Neural cell (in vitro differentiated cells): ENCODE data around the gene OTUB1. TPM values are rescaled to one million over a fixed set of nuclear protein-coding genes. Genes with fewer than 3 reads are reported as not detected.

Experiments
- H2AFZ ChIP-seq: fragments of 200-600, 300-800 bp; sonication (generic), shearing (Covaris generic); 2 replicates; pipeline ENCODE4 v1.6.0; 2014; ENCODE audit warnings: low read depth, mild to moderate bottlenecking, antibody characterized with exemption, low read length, moderate library complexity
- H3F3A ChIP-seq: fragments of 200-600 bp; shearing (Covaris generic); 2 replicates; pipeline ENCODE4 v1.6.1; 2016; ENCODE audit warnings: mild to moderate bottlenecking, moderate library complexity, mixed read lengths, antibody characterized with exemption, low read length; ENCODE audit not compliant: insufficient read depth, poor library complexity, severe bottlenecking
- H3K27ac ChIP-seq: fragments of 200-600, 300-800 bp; sonication (generic), shearing (Covaris generic); 2 replicates; pipeline ENCODE4 v1.5.1; 2014; ENCODE audit warnings: mild to moderate bottlenecking, low read length, moderate library complexity
- H3K27me3 ChIP-seq: fragments of 300-800, 200-600 bp; sonication (generic), shearing (Covaris generic); 2 replicates; pipeline ENCODE4 v1.6.0; 2014; ENCODE audit warnings: mild to moderate bottlenecking, low read depth, low read length, moderate library complexity; ENCODE audit not compliant: insufficient read depth
- H3K36me3 ChIP-seq: fragments of 300-800, 200-600 bp; sonication (generic), shearing (Covaris generic); 2 replicates; pipeline ENCODE4 v1.5.1; 2014; ENCODE audit warnings: mild to moderate bottlenecking, antibody characterized with exemption, low read length, moderate library complexity; ENCODE audit not compliant: insufficient read depth
- H3K4me2 ChIP-seq: fragments of 300-800, 200-600 bp; sonication (generic), shearing (Covaris generic); 2 replicates; pipeline ENCODE4 v1.6.0; 2014; ENCODE audit warnings: mild to moderate bottlenecking, low read length
- H3K4me3 ChIP-seq: fragments of 300-800, 200-600 bp; sonication (generic), shearing (Covaris generic); 2 replicates; pipeline ENCODE4 v1.5.1; 2014; ENCODE audit warnings: mild to moderate bottlenecking, low read length, moderate library complexity
- H3K79me2 ChIP-seq: fragments of 200-600 bp; shearing (Covaris generic); replicated peaks from 2 replicates; pipeline ENCODE4 v1.6.0; 2014; ENCODE audit warnings: mild to moderate bottlenecking, low read length, moderate library complexity; ENCODE audit not compliant: insufficient read depth
- H3K9ac ChIP-seq: fragments of 300-800, 200-600 bp; sonication (generic), shearing (Covaris generic); 2 replicates; pipeline ENCODE4 v1.6.1; 2016; ENCODE audit warnings: mild to moderate bottlenecking, low read length, mixed read lengths
- H3K9me2 ChIP-seq: fragments of 200-600 bp; shearing (Covaris generic); 2 replicates; pipeline ENCODE4 v1.6.1; 2016; ENCODE audit warnings: mild to moderate bottlenecking, low read length, mixed read lengths; ENCODE audit not compliant: insufficient read depth
- H3K9me3 ChIP-seq: fragments of 200-600, 300-800 bp; sonication (generic), shearing (Covaris generic); 2 replicates; pipeline ENCODE4 v1.6.1; 2016; ENCODE audit warnings: mild to moderate bottlenecking, mixed run types, low read length, moderate library complexity, mixed read lengths
- H4K20me1 ChIP-seq: fragments of 200-600 bp; shearing (Covaris generic); 2 replicates; pipeline ENCODE4 v1.6.1; 2016; ENCODE audit warnings: mild to moderate bottlenecking, mixed run types; ENCODE audit not compliant: insufficient read depth
- EP300 ChIP-seq: fragments of 450-650 bp; conservative IDR thresholded peaks from 2 replicates; pipeline ENCODE4 v1.6.1; 2014; ENCODE audit warnings: antibody characterized with exemption, mild to moderate bottlenecking, moderate library complexity; ENCODE audit not compliant: poor library complexity, severe bottlenecking
- EZH2 ChIP-seq: fragments of 200-600, 300-800 bp; shearing (Covaris generic), sonication (generic); IDR thresholded peaks from 2 replicates; pipeline ENCODE4 v1.6.1; 2014; ENCODE audit warnings: antibody characterized with exemption, low read length, borderline replicate concordance, mild to moderate bottlenecking; ENCODE audit not compliant: insufficient read depth, poor library complexity, severe bottlenecking
- MXI1 ChIP-seq: fragments of 450-650 bp; conservative IDR thresholded peaks from 2 replicates; pipeline ENCODE4 v1.6.1; 2014; ENCODE audit warnings: antibody characterized with exemption, mild to moderate bottlenecking; ENCODE audit not compliant: poor library complexity, severe bottlenecking
- POLR2AphosphoS5 ChIP-seq: IDR thresholded peaks from 2 replicates; pipeline ENCODE4 v1.6.1; 2012
- RAD21 ChIP-seq: fragments of 450-650 bp; conservative IDR thresholded peaks from 2 replicates; pipeline ENCODE4 v1.6.1; 2014; ENCODE audit warnings: antibody characterized with exemption, mild to moderate bottlenecking, moderate library complexity
- SMC3 ChIP-seq: fragments of 450-650 bp; conservative IDR thresholded peaks from 2 replicates; pipeline ENCODE4 v1.6.1; 2014; ENCODE audit warnings: antibody characterized with exemption, mild to moderate bottlenecking, moderate library complexity; ENCODE audit not compliant: poor library complexity
- TAF1 ChIP-seq: IDR thresholded peaks from 2 replicates; pipeline ENCODE4 v1.6.1; 2012; ENCODE audit warnings: low read depth
- polyA plus RNA-seq: library from polyadenylated mRNA; depleted of rRNA; stranded (reverse); fragments of >200 nt; gene quantifications from 2 replicates; pipeline ENCODE4 v1.2.3, GENCODE V29; 2014
- TF ChIP-seq, protein P1 (sequence below): fragments of 450-650 bp; IDR thresholded peaks from 2 replicates; pipeline ENCODE4 v1.5.1; 2014; ENCODE audit warnings: antibody characterized with exemption, mild to moderate bottlenecking, moderate library complexity; ENCODE audit not compliant: poor library complexity, severe bottlenecking
- TF ChIP-seq, protein P2 (sequence below): IDR thresholded peaks from 2 replicates; pipeline ENCODE4 v1.6.1; 2012; ENCODE audit warnings: borderline replicate concordance

OTUB1 gene
- polyA plus RNA-seq, 1 donor from 2014 or later: 103 TPM

DNA sequence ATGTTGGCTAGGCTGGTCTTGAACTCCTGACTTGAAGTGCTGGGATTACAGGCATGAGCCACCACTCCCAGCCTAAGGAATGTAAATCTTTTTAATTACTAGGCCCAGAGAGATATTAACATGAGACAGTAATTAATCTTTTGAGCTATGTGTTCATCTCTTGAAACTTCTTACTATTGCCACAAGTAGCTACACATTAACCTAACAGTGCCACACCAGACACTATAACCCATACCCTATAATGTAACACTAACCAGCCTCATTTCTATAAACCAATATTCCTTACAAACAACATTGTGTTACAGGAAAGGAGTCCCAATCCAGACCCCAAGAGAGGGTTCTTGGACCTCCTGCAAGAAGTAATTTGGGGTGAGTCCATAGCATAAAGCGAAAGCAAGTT lies 19.8 kb upstream of the OTUB1 start:
- Histone ChIP-seq H3K36me3 (no peaks in the 10 kb centered on the region), H3K4me2 (no peak overlapping the region), H3K4me3 (no peak overlapping the region), H3K79me2 (no peaks in the 10 kb centered on the region), H3K27ac (no peak overlapping the region), H3K9ac (no peak overlapping the region), H3K9me3 (no peaks in the 10 kb centered on the region), H3F3A (no peaks in the 10 kb centered on the region), H2AFZ (no peak overlapping the region), H4K20me1 (no peaks in the 10 kb centered on the region), H3K27me3 (no peaks in the 10 kb centered on the region), H3K9me2 (no peaks in the 10 kb centered on the region)
- TF ChIP-seq TAF1 (no peak), POLR2AphosphoS5 (no peak), EZH2 (no peak), EP300 (no peak), MXI1 (no peak)
- TF ChIP-seq, protein P1, sequence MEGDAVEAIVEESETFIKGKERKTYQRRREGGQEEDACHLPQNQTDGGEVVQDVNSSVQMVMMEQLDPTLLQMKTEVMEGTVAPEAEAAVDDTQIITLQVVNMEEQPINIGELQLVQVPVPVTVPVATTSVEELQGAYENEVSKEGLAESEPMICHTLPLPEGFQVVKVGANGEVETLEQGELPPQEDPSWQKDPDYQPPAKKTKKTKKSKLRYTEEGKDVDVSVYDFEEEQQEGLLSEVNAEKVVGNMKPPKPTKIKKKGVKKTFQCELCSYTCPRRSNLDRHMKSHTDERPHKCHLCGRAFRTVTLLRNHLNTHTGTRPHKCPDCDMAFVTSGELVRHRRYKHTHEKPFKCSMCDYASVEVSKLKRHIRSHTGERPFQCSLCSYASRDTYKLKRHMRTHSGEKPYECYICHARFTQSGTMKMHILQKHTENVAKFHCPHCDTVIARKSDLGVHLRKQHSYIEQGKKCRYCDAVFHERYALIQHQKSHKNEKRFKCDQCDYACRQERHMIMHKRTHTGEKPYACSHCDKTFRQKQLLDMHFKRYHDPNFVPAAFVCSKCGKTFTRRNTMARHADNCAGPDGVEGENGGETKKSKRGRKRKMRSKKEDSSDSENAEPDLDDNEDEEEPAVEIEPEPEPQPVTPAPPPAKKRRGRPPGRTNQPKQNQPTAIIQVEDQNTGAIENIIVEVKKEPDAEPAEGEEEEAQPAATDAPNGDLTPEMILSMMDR: no peak

DNA sequence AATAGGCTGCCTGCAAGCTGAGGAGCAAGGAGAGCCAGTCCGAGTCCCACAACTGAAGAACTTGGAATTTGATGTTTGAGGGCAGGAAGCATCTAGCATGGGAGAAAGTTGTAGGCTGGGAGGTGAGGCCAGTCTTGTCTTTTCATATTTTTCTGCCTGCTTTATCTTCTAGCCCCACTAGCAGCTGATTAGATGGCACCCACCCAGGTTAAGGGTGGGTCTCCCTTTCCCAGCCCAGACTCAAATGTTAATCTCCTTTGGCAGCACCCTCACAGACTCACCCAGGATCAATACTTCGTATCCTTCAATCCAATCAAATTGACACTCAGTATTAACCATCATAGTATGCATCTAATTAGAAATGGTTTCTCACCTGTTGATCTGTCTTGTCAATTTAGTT lies 16.8 kb upstream of the OTUB1 start:
- Histone ChIP-seq H2AFZ (no peak overlapping the region), H3K9ac (no peak overlapping the region), H3K79me2 (no peaks in the 10 kb centered on the region), H3K9me2 (no peaks in the 10 kb centered on the region), H3K27me3 (no peaks in the 10 kb centered on the region), H4K20me1 (no peaks in the 10 kb centered on the region), H3K4me2 (no peak overlapping the region), H3K9me3 (no peaks in the 10 kb centered on the region), H3K4me3 (no peak overlapping the region), H3K36me3 (no peaks in the 10 kb centered on the region), H3F3A (no peaks in the 10 kb centered on the region), H3K27ac (no peak overlapping the region)
- TF ChIP-seq EP300 (no peak), RAD21 (no peak), MXI1 (no peak), TAF1 (no peak), EZH2 (no peak), SMC3 (no peak), POLR2AphosphoS5 (no peak)
- TF ChIP-seq, protein P1: no peak
- TF ChIP-seq, protein P2, sequence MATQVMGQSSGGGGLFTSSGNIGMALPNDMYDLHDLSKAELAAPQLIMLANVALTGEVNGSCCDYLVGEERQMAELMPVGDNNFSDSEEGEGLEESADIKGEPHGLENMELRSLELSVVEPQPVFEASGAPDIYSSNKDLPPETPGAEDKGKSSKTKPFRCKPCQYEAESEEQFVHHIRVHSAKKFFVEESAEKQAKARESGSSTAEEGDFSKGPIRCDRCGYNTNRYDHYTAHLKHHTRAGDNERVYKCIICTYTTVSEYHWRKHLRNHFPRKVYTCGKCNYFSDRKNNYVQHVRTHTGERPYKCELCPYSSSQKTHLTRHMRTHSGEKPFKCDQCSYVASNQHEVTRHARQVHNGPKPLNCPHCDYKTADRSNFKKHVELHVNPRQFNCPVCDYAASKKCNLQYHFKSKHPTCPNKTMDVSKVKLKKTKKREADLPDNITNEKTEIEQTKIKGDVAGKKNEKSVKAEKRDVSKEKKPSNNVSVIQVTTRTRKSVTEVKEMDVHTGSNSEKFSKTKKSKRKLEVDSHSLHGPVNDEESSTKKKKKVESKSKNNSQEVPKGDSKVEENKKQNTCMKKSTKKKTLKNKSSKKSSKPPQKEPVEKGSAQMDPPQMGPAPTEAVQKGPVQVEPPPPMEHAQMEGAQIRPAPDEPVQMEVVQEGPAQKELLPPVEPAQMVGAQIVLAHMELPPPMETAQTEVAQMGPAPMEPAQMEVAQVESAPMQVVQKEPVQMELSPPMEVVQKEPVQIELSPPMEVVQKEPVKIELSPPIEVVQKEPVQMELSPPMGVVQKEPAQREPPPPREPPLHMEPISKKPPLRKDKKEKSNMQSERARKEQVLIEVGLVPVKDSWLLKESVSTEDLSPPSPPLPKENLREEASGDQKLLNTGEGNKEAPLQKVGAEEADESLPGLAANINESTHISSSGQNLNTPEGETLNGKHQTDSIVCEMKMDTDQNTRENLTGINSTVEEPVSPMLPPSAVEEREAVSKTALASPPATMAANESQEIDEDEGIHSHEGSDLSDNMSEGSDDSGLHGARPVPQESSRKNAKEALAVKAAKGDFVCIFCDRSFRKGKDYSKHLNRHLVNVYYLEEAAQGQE: no peak
